GM21825 (cell line): Measurements from ENCODE around the gene EXOSC7.
"Not testable (repeated sequence)": the region's sequence is repeated elsewhere in the genome, so short reads cannot be mapped to it uniquely, and the experiment has no call there.

Experiments used
- ATAC-seq: cut with Tn5 transposase; IDR thresholded peaks from one replicate; pipeline ENCODE4 v1.9.1; 2021; ENCODE audit warnings: mild to moderate bottlenecking, moderate library complexity; ENCODE audit not compliant: unreplicated experiment

The EXOSC7 gene

DNA sequence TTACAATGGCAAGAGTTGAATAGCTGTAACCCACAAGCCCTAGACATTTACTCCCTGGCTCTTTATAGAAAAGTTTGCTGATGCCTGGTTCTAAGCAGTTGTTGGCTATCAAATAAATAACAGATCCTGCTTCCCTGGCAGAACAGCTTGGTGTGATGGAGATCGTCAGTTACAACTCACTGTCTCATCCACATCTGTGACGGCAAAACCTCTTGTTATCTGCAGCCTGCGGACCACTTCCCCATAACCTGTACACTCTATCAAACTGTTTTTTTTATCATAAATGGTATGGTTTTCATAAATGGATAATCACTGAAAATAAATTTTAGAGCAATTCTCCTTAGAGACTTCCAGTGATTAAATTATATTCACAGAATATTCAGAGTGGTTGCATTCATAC, 14.2 kb upstream of the EXOSC7 start:
- no peak for ATAC-seq

DNA sequence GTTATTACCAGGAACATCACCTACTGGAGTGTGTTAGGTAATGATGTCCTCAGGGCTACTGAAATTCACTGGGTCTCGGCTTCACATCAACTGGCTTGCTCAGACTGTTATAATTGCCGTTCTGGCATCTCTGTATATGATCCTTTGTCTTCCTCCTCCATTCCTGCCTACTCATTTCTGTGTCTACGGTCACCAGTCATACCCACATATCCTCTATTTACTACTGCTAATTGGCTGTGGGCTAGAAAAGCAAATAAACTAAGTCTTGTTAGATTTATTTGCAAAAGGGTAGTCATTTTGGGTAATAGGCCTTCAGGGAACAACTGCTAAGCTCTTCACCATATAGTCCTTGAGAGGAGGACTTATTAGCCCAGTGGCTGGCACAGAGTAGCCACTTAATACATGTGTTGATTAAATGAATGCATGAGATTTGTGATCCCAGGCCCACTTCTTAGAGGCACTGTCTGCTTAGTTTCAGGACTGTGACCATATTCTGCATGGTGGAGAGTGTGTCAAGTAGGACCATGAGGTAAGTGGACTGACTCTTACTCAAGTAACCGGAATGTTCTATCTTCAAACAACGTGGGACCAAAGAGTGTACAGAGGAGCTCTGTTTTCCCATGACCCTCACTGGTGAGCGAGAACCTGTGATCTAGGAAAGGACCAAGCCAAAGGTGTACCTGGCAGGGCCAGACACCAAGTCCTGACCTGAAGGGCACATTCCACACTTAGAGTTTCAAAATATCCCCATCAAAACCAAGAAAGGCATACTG, 13.2 kb upstream of the EXOSC7 start:
- no peak for ATAC-seq

DNA sequence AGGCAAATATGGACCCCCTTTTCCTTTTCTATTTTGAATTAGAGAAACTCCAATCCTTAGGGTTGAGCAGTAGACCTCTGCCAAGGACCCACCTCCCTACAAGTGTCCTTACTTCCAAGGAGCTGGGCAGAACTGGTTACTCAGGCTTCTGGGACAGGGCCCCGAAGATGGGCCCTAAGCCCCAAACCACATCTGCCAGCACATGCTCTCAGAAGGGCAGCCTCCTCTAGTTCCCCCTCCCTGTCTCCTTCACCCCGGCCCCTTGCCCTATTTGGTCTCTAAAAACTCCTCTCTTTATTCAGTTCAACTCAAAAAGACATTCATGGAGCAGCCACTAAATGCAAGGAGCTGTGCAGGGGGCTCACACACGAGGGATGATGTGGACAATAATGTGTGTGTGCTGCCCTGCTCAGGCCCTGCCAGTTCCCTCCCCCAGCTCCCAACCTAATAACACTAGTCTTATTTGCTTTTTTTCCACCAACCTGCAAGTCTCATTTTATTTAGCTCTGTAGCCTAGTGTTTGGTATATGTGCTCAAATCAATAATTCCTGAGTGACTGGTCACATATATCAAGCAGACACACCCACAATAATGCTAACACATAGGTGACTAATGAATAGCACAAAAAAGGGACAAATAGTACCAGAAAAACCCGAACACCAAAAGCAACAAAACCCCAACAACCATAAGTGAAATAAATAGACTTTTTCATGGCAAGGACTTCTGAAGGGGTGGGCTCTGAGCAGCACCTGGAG, 12.3 kb upstream of the EXOSC7 start:
- no peak for ATAC-seq

DNA sequence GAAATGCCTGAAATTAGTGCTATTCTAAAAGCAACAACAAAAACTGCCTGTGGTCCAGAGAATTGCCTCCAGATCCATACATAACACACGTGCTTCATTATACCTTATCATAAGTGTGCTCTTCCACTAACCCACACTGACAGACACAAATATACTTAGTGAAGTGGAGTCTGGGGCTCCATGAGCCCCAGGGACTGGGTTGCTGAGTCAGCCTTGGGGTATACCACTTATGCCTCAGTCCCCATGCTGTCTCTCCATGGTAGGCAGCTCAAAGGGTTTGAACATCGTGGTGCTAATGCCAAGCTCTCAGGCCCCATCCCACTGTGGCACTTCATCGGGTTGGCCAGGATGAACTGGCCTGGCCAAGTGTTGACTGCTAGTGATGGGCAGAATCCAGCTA, 10.9 kb upstream of the EXOSC7 start:
- ATAC-seq = no peak

DNA sequence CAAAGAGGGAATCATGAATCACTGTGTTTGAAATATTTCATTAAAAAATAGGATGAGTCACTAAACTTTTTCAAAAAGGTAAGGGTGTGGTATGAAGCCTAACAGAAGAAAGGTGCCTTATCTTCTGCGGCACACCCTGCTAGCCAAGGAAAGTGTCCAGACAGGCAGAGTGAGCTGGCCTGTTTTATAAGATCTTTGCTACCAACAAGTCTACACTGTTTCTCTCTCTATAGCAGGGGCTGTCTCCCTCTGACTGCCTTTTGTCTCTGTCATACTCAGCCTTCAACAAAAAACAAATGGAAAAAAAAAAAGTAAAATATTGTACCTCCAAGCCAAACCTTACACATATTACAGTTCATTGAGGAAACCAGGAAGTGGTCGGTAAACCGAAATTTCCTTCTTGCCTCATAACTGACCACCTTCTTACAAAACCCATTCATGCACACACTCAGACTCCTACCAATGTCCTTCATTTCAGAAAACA, 9.2 kb upstream of the EXOSC7 start:
- ATAC-seq = no peak

DNA sequence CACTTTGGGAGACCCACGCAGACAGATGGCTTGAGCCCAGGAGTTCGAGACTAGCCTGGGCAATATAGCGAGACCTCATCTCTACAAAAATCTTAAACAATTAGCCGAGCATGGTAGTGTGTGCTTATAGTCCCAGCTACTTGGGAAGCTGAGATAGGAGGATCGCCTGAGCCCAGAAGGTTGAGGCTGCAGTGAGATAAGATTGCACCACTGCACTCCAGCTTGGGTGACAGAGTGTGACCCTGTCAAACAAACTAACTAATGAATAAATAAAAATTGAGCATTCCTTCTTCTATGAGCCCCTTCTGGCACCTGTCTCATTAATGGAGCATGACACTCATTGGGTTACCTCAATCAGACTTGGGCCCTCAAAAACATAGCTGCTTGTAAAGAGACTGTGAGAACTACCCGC, 7.6 kb upstream of the EXOSC7 start:
- no peak for ATAC-seq

DNA sequence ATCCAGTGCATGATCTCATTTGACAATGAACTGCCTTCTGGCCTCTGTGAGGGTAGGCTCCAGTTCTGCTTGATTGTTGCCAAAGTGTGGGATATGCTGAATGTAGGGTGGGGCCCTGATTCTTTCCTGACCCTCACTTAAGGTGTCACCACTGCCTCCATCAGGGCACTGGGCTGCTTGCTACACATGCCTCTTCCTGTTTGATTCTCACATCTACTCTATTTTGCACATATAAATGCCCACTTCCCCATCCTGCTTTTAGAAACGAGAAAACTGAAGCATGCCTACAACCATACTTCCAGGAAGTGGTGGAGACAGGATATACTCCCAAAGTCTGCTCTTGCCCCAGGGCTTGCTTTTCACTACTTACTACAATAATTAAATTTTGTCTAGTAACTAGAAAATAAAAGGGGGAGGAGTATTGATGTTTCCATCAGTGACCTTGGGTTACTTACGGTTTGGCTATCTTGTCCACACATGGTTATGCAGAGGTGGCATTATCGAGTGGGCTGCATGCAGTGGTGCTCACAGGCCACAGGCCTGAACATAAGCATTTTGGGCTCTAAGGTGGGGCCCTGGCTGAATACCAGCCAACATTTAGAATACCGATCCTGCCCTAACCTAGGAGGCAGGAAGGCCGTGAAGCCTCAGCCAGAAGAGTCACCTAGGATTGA, 6.8 kb upstream of the EXOSC7 start:
- ATAC-seq = no peak

DNA sequence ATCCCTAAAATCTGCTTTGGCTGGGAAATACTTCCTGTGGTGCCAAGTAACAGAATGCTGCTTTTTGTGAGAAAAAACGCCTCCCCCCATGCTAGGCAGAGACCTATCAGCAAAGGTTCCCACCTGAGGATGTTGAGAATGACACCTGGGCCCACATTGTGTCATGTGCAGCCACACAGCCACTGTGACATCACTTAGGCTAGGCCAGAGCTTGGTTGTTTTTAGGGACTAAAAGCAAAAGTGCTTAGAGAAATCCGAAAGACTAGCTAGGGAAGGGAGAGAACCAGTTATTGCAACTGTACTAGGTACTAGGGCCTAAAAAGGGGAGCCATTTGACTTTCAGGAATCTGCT, 6.2 kb upstream of the EXOSC7 start:
- no peak for ATAC-seq

DNA sequence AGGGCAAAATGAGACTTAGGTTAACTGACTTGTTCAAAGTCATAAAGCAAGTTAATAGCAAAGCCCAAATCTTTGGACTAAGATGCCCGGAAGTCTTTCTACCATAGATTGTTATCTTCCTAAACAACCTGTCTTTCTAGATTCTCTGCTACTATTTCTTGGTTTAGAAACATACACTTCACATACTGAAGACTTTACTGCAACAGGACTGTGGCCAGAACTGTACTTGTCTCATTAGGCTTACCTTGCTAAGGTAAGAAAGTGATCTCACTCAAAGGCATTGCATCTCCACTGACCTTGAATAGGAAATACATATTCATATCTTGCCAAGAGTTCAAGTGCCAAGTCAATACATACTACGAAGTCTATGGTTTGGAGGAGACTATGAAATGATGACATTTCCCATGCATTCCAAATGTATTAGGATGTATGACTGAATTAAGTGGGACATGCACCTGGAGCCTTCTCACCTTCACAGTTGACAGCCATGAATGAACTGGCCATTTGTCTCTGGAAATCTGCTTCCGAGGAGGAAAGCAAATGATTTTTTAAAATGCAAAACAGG, 5.0 kb upstream of the EXOSC7 start:
- no peak for ATAC-seq

DNA sequence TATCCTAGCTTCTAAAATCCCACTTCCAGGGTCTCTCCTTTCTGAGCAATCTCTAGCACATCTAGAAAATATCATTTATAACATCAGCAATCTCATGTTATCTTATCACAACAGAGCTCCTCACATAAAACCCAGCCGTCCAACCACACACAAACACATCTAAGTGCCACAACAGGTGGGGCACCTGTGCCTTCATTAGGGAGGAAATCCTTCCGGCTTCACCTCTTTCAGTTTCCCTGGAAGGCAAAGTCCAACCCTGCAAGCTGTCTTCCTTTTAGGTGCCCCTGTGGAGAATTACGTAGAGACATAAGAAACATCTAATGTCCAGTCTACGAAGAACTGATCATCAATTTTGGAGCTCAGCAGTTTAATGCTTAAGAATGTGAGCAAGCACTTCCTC, 1.6 kb upstream of the EXOSC7 start:
- no peak for ATAC-seq

DNA sequence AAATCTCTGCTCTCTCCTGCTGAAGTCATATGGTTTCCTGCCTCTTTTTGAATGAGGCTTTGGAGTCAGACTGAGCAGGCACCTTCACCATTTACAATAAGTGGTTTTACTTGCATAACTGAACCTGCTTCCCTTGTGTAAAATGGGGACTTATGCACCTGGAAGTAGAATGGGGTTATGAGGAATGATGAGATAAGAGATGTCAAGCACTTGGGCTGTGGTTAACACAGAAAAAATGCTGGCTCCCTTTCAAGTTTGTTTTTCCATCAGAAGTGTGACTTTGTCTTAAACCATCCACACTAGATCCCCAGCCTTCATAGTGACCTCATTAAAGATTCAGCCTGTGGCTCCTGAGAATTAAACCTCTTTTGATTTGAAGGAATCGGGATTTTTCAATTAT, 5.2 kb downstream of the EXOSC7 start:
- no peak for ATAC-seq

DNA sequence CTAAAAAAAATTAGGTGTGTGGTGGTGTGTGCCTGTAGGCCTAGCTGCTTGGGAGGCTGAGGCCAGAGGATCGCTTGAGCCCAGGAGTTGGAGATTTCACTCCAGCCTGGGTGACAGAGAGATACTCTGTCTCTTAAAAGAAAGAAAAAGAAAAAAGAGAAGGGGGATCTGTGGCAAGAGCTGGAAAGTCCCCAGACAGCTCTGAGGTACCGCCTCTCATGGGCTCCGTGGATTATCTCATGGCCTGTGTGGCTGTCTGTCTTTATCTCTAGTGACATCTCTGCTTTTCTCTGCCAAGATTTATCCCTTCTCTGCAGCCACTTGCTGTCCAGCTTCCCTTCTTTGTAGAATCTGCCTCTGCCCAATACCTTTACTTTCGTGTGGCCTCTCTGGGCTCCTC, 5.7 kb downstream of the EXOSC7 start:
- no peak for ATAC-seq

DNA sequence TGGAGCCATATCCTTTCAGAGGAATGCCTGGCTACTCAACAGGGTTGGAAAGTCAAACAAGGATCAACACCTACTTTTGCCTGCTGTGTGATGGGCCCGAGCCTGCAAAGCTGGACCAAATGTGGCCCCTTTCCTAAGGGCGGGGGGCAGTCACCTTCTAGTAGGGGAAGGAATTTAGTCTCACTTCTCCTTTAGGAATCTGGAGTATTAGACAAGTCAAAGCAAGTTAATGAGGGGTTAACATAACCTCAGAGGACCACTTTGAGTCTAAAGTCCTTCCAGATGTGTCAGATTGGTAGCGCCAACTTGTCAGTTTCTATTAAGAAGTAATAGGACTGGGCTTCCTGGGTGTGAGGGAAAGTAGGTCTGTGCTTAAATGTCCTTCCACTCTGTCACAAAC, 6.8 kb downstream of the EXOSC7 start:
- no peak for ATAC-seq

DNA sequence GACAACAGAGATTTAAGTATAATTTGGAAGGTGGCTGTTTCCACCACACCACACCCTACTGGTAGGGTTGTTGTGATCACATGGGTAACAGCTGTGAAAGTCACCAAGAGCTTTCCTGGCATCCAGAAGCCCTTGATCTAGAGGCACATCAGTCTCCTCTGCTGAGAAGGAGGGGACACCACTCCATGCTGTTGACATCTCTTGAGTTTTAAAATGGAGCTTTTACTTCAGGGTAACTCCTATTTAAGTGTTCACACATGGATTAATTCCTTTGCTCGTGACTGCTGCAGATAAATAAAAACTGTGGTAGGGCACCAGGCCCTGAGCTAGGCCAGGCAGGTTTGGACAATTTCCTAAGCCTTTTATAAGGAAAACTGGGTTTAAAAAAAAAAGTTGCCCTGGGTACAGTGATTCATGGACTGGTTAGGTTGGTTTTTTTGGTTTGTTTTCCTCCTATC, 7.5 kb downstream of the EXOSC7 start:
- no peak for ATAC-seq

DNA sequence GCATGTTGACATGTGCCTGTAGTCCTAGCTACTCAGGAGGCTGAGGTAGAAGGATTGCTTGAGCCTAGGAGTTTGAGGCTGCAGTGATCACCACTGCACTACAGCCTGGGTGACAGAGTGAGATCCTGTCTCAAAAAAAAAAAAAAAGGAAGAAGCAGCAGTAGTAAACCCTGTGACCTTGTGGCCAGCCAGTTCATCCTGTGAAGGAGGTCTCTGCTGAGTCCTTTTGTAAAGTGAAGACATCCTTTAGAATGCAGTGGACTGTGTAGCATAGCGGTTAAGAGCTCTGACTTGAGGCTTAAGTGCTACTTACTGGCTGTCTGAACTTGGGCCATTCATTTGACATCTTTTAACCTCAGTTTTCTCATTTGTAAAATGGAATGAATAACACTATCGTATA, 8.3 kb downstream of the EXOSC7 start:
- no peak for ATAC-seq

DNA sequence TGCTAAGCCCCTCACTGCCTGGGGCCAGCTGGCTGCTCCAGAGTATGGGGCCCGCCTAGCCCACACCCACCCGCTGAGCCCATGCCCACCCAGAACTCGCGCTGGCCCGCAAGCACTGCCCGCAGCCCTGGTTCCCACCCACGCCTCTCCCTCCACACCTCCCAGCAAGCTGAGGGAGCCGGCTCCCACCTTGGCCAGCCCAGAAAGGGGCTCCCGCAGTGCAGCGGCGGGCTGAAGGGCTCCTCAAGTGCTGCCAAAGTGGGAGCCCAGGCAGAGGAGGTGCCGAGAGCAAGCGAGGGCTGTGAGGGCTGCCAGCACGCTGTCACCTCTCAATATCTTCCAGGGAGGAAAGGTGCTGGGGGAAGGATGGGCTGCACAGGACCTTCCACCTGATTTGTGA, 10.3 kb downstream of the EXOSC7 start:
- ATAC-seq = not testable (repeated sequence)

DNA sequence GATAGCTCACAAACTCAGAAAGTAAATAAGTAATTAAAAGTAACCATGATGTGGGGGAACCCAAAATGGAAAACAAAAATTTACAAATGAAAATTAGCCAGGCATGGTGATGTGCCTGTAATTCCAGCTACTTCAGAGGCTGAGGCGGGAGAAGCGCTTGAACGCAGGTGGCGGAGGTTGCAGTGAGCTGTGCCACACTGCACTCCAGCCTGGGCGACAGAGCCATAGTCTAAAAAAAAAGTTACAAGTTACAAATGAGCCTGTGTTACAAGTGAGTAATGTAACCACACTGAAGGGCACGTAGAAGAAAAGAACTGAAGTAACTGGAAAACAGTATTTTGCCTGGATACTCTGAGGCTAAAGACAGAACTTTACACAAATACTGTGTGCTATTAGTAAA, 11.3 kb downstream of the EXOSC7 start:
- no peak for ATAC-seq

DNA sequence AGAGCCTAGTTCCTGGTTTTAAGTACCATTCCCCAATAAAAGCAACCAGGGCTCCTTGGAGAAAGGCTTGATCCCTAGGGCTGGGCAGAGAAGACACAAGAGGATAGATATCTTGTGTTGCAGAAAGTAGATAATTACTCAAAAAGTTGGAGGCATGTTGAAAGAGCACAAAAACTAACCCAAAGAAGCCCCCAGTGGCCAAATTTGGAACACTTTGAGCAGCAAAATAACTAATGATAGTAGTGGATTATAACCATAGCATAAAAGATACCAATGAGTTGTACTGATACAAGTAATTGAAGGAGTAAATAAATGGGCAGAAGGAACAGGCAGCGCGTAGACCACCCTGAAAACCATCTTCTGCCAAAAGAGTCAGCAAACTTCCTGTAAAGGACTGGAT, 12.0 kb downstream of the EXOSC7 start:
- no peak for ATAC-seq

DNA sequence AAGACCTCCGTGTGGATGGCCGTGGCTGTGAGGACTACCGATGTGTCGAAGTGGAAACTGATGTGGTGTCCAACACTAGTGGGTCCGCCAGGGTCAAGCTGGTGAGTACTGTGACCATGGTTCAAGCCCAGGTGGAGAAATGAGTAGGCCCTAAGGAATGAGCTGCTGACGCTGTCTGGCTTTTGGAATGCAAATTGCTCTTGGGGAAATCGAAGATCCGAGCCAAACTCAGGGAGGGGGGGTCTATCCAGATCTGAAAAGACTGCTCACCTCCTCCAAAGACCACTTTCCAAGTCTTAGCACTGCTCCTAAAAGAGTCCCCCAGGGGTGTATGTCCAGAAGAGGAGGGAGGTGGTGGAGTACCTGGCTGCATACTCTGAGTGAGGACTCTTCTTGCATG, 13.1 kb downstream of the EXOSC7 start:
- no peak for ATAC-seq

DNA sequence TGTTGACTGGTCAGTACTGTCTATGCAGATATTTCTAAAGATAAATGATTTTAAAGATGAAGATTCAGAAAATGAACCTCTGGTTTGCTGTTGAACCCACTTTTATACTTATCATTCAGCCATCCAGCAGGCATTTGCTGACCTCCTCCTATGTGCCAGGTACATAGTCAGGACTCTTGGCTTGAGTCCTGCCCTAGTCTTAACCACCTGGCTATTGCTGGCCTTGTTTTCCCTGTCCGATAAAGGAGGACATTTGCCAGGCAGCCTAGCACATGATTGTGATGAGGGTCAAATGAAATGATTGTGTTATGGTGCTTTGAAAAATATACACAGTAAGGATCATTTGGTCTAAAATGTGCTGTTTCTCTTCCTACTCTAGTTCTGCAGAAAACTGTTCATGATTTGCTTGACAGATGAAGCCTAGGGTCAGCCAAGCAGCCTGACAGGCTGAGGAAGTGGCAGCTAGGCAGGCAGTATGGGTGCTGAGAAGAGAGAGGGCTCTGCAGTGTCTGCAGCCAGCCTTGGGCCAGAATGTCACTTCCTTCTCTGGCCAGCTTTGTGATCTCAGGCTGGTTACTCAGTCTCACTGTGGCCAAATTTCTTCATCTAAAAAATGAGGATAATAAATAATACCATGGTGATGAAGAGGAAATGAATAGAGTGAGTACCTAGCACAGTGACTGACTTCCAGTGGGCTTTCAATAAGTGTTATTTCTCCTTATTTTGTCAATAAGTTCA, 13.8 kb downstream of the EXOSC7 start:
- ATAC-seq = no peak

DNA sequence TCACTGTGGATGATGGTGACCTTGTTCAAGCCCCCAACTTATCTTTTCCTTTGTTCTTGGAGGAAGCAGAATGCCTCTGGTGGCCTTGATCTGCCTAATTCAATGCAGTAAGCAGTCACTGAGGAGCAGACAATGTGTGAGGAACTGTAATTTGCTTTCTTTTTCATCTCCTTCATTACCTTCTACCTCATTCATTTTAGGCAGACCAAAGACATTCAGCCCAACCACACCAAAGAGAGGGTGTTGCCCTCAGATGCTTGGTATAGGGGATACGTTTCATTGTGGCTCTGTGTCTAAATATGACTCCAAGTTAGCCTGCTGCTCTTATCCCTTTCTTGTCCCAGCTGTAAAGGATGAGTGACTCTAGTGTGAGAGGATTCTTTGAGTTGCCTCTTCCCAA, 15.3 kb downstream of the EXOSC7 start:
- no peak for ATAC-seq
